HUES6 (cell line): Measurements from ENCODE around the gene WAC.
A peak's percentile ranks its signal among the peaks of the same experiment; 100 is the strongest.

Source experiments
- H3K27ac ChIP-seq: 2 replicates; pipeline ENCODE4 v1.7.0; 2013; ENCODE audit warnings: low read depth, mild to moderate bottlenecking, low read length, inconsistent platforms
- H3K27me3 ChIP-seq: 2 replicates; pipeline ENCODE4 v1.6.1; 2013; ENCODE audit warnings: low read length; ENCODE audit not compliant: control insufficient read depth, insufficient read depth
- H3K36me3 ChIP-seq: 2 replicates; pipeline ENCODE4 v1.6.1; 2013; ENCODE audit warnings: low read length; ENCODE audit not compliant: control insufficient read depth, insufficient read depth
- H3K4me1 ChIP-seq: 2 replicates; pipeline ENCODE4 v1.6.1; 2013; ENCODE audit warnings: low read length; ENCODE audit not compliant: control insufficient read depth, insufficient read depth
- H3K4me3 ChIP-seq: 2 replicates; pipeline ENCODE4 v1.5.1; 2013; ENCODE audit warnings: low read depth, low read length
- H3K9ac ChIP-seq: one replicate; pipeline ENCODE4 v1.6.1; 2013; ENCODE audit warnings: mild to moderate bottlenecking, low read length
- H3K9me3 ChIP-seq: 2 replicates; pipeline ENCODE4 v1.6.1; 2013; ENCODE audit warnings: low read depth, low read length; ENCODE audit not compliant: control insufficient read depth, insufficient read depth

WAC gene

GRCh38 chr10:28666751-28667467, 134.0 kb downstream of the WAC start:
- no peaks in the 10 kb centered on the region for H3K9me3 ChIP-seq
- H3K36me3 ChIP-seq: no peaks in the 10 kb centered on the region
- H3K4me3 ChIP-seq: no peak overlapping the region
- no peak overlapping the region for H3K9ac ChIP-seq
- H3K27ac ChIP-seq: no peak overlapping the region
- H3K27me3 ChIP-seq: peaks cover 36% of the 10 kb centered on the region
- peaks cover 28% of the 10 kb centered on the region; the same call in 1 of the 2 replicates for H3K4me1 ChIP-seq

- Histone ChIP-seq H3K4me3 (peak overlapping the region; percentile 72), H3K27me3 (peaks cover 36% of the 10 kb centered on the region), H3K9me3 (no peaks in the 10 kb centered on the region), H3K36me3 (no peaks in the 10 kb centered on the region), H3K27ac (no peak overlapping the region; the same call in 1 of the 2 replicates), H3K9ac (peak overlapping the region; percentile 67), H3K4me1 (peaks cover 28% of the 10 kb centered on the region; the same call in 1 of the 2 replicates)
Observed at GRCh38 chr10:28668363-28669226, 135.7 kb downstream of the WAC start.

GRCh38 chr10:28669227-28670173, 136.6 kb downstream of the WAC start:
- Histone ChIP-seq H3K27me3 (peaks cover 36% of the 10 kb centered on the region), H3K4me1 (peaks cover 28% of the 10 kb centered on the region; the same call in 1 of the 2 replicates), H3K36me3 (no peaks in the 10 kb centered on the region), H3K9me3 (no peaks in the 10 kb centered on the region), H3K27ac (no peak overlapping the region; the same call in 1 of the 2 replicates), H3K9ac (peak overlapping the region; percentile 67), H3K4me3 (peak overlapping the region; percentile 72)
